A549 (cell line): ENCODE measurements around the gene HACL1.

ENCODE experiments used
- CTCF ChIP-seq: fragments of >200 bp; sonication (Bioruptor Twin); formaldehyde crosslinking; IDR thresholded peaks from 3 replicates; pipeline ENCODE4 v1.5.1; 2016
- PBX3 ChIP-seq: IDR thresholded peaks from 2 replicates; pipeline ENCODE4 v1.6.1; 2012
- RCOR1 ChIP-seq: fragments of 150-350 bp; IDR thresholded peaks from 2 replicates; pipeline ENCODE4 v1.6.1; 2014; ENCODE audit warnings: antibody characterized with exemption, low read length, low read depth

- TF ChIP-seq CTCF (no peak), PBX3 (no peak), RCOR1 (no peak)
These were observed 79.8 kb downstream of the HACL1 start, which contains the start of gene COLQ for GRCh38 chr3:15521573-15521965.
